Measurements from ENCODE around the gene TYW3.

The TYW3 gene

GRCh38 chr1:74712881-74713280, 20.1 kb upstream of the TYW3 start:
- DNase-seq (ENCODE audit: extremely low spot score) = no peak
- CTCF ChIA-PET = interaction anchor here (0.6 kb wide), 1 partner anchor 59 kb away, joined by 3 read pairs; no protein-coding TSS in a partner anchor
- POLR2A ChIA-PET = no interaction called here

GRCh38 chr1:74713849-74714248, 19.1 kb upstream of the TYW3 start:
- ChIA-PET POLR2A (no interaction called here), CTCF (no interaction called here)
- TF ChIP-seq, protein P1, sequence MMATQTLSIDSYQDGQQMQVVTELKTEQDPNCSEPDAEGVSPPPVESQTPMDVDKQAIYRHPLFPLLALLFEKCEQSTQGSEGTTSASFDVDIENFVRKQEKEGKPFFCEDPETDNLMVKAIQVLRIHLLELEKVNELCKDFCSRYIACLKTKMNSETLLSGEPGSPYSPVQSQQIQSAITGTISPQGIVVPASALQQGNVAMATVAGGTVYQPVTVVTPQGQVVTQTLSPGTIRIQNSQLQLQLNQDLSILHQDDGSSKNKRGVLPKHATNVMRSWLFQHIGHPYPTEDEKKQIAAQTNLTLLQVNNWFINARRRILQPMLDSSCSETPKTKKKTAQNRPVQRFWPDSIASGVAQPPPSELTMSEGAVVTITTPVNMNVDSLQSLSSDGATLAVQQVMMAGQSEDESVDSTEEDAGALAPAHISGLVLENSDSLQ (IDR thresholded peaks at IDR 0.05) = no peak
- TF ChIP-seq ARNT (IDR thresholded peaks at IDR 0.05) = no peak
- TF ChIP-seq ELF4 (IDR thresholded peaks at IDR 0.05) = no peak
- TF ChIP-seq SP1 (IDR thresholded peaks at IDR 0.05) = no peak
- TF ChIP-seq L3MBTL2 (conservative IDR thresholded peaks at IDR 0.05) = no peak
- no peak for TF ChIP-seq HDGF (IDR thresholded peaks at IDR 0.05; ENCODE audit: borderline replicate concordance)
- TF ChIP-seq CTBP1 (IDR thresholded peaks at IDR 0.05; ENCODE audit: borderline replicate concordance) = no peak
- no peak for TF ChIP-seq NFRKB (IDR thresholded peaks at IDR 0.05)
- TF ChIP-seq SUZ12 (IDR thresholded peaks at IDR 0.05) = no peak
- TF ChIP-seq BHLHE40 (IDR thresholded peaks at IDR 0.05; ENCODE audit: borderline replicate concordance) = no peak
- TF ChIP-seq TARDBP (IDR thresholded peaks at IDR 0.05) = no peak
- no peak for TF ChIP-seq FOXA1 (IDR thresholded peaks at IDR 0.05)
- DNase-seq (ENCODE audit: extremely low spot score) = no peak

More at GRCh38 chr1:74712881-74713280, 20.1 kb upstream of the TYW3 start:
- TF ChIP-seq FOXA1 (IDR thresholded peaks at IDR 0.05) = no peak
- no peak for TF ChIP-seq BHLHE40 (IDR thresholded peaks at IDR 0.05; ENCODE audit: borderline replicate concordance)
- no peak for TF ChIP-seq SUZ12 (IDR thresholded peaks at IDR 0.05)
- TF ChIP-seq TARDBP (IDR thresholded peaks at IDR 0.05) = no peak
- no peak for TF ChIP-seq ZNF384 (IDR thresholded peaks at IDR 0.05)
- TF ChIP-seq ELF4 (IDR thresholded peaks at IDR 0.05) = no peak
- no peak for TF ChIP-seq L3MBTL2 (conservative IDR thresholded peaks at IDR 0.05)

- TF ChIP-seq ZNF384 (IDR thresholded peaks at IDR 0.05) (no peak), ARNT (IDR thresholded peaks at IDR 0.05) (no peak), SP1 (IDR thresholded peaks at IDR 0.05) (no peak), HDGF (IDR thresholded peaks at IDR 0.05; ENCODE audit: borderline replicate concordance) (no peak), LEF1 (IDR thresholded peaks at IDR 0.05; ENCODE audit: borderline replicate concordance) (no peak), FOXM1 (IDR thresholded peaks at IDR 0.05; ENCODE audit: borderline replicate concordance) (no peak), SUZ12 (IDR thresholded peaks at IDR 0.05) (no peak), BHLHE40 (IDR thresholded peaks at IDR 0.05; ENCODE audit: borderline replicate concordance) (no peak), CTBP1 (IDR thresholded peaks at IDR 0.05; ENCODE audit: borderline replicate concordance) (no peak), ELF4 (IDR thresholded peaks at IDR 0.05) (no peak)
- TF ChIP-seq, protein P1 (IDR thresholded peaks at IDR 0.05) = no peak
- ChIA-PET POLR2A (no interaction called here), CTCF (interaction anchor here (1.0 kb wide), 1 partner anchor 18 kb away, joined by 3 read pairs; the partner anchor contains the start of genes CRYZ and TYW3)
- DNase-seq (ENCODE audit: extremely low spot score) = no peak
These were observed 18.3 kb upstream of the TYW3 start for GRCh38 chr1:74714429-74715235.

GRCh38 chr1:74715236-74715502, 17.8 kb upstream of the TYW3 start:
- ChIA-PET POLR2A (no interaction called here), CTCF (interaction anchor here (1.0 kb wide), 1 partner anchor 18 kb away, joined by 3 read pairs; the partner anchor contains the start of genes CRYZ and TYW3)
- TF ChIP-seq CTBP1 (IDR thresholded peaks at IDR 0.05; ENCODE audit: borderline replicate concordance) (no peak), ARNT (IDR thresholded peaks at IDR 0.05) (no peak), NFRKB (IDR thresholded peaks at IDR 0.05) (no peak), TARDBP (IDR thresholded peaks at IDR 0.05) (no peak), ELF4 (IDR thresholded peaks at IDR 0.05) (no peak), LEF1 (IDR thresholded peaks at IDR 0.05; ENCODE audit: borderline replicate concordance) (no peak), HDGF (IDR thresholded peaks at IDR 0.05; ENCODE audit: borderline replicate concordance) (no peak), L3MBTL2 (conservative IDR thresholded peaks at IDR 0.05) (no peak), SP1 (IDR thresholded peaks at IDR 0.05) (no peak), ZNF384 (IDR thresholded peaks at IDR 0.05) (no peak), FOXK2 (IDR thresholded peaks at IDR 0.05) (no peak), SUZ12 (IDR thresholded peaks at IDR 0.05) (no peak), BHLHE40 (IDR thresholded peaks at IDR 0.05; ENCODE audit: borderline replicate concordance) (no peak), FOXA1 (IDR thresholded peaks at IDR 0.05) (no peak)
- TF ChIP-seq, protein P1 (IDR thresholded peaks at IDR 0.05) = no peak
- no peak for DNase-seq (ENCODE audit: extremely low spot score)

GRCh38 chr1:74715806-74716205, 17.1 kb upstream of the TYW3 start:
- ChIA-PET POLR2A (no interaction called here), CTCF (no interaction called here)
- DNase-seq (ENCODE audit: extremely low spot score) = no peak
- no peak for TF ChIP-seq LEF1 (IDR thresholded peaks at IDR 0.05; ENCODE audit: borderline replicate concordance)
- TF ChIP-seq ARNT (IDR thresholded peaks at IDR 0.05) = no peak
- TF ChIP-seq ELF4 (IDR thresholded peaks at IDR 0.05) = no peak
- no peak for TF ChIP-seq TARDBP (IDR thresholded peaks at IDR 0.05)
- no peak for TF ChIP-seq HDGF (IDR thresholded peaks at IDR 0.05; ENCODE audit: borderline replicate concordance)
- TF ChIP-seq FOXM1 (IDR thresholded peaks at IDR 0.05; ENCODE audit: borderline replicate concordance) = no peak
- no peak for TF ChIP-seq CTBP1 (IDR thresholded peaks at IDR 0.05; ENCODE audit: borderline replicate concordance)
- TF ChIP-seq ZNF384 (IDR thresholded peaks at IDR 0.05) = no peak
- no peak for TF ChIP-seq NFRKB (IDR thresholded peaks at IDR 0.05)
- TF ChIP-seq L3MBTL2 (conservative IDR thresholded peaks at IDR 0.05) = no peak
- no peak for TF ChIP-seq SP1 (IDR thresholded peaks at IDR 0.05)
- TF ChIP-seq FOXA1 (IDR thresholded peaks at IDR 0.05) = no peak
- TF ChIP-seq BHLHE40 (IDR thresholded peaks at IDR 0.05; ENCODE audit: borderline replicate concordance) = no peak
- TF ChIP-seq, protein P1 (IDR thresholded peaks at IDR 0.05) = no peak

Measured in HEK293T (cell line).